KBM-7 (cell line): ENCODE measurements around the gene SGCE.

Source experiments
- DNase-seq: peaks from one replicate; pipeline ENCODE4 v3.0.0-alpha.2; 2015
- in situ Hi-C: fragments of 300-500 bp; cut with MboI; formaldehyde crosslinking; loops from 2 replicates; pipeline ENCODE4 v1.14.3; 2020; ENCODE audit warnings: low sequenced_read_pairs, low pct_unique_long_range_greater_than_20kb, mixed read lengths

Gene SGCE

DNA sequence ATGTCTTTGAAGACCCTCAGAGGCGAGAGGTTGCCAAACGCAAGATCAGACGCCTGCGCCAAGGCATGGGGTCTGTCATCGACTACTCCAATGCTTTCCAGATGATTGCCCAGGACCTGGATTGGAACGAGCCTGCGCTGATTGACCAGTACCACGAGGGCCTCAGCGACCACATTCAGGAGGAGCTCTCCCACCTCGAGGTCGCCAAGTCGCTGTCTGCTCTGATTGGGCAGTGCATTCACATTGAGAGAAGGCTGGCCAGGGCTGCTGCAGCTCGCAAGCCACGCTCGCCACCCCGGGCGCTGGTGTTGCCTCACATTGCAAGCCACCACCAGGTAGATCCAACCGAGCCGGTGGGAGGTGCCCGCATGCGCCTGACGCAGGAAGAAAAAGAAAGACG lies 8.1 kb upstream of the SGCE start:
- DNase-seq: no peak
- in situ Hi-C loops: no loop called here

DNA sequence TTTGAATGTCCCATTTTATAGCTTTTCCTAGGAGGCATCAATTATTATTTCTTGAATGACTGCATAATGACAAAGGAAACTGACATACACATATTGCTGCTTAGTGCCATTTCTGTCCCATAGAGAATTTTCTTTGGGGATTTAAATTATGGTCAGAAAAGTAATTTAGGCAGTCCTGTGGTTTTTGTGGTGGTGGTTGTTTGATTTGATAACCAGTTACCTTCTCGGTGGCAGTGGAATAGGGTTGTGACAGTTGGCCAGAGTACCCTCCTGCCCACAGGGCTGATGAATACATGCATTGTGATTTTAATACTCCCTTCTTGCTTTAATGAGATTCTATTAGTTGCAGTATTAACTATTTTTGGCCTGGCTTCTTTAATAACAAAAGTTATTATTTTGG lies 6.6 kb upstream of the SGCE start:
- in situ Hi-C loops: no loop called here
- DNase-seq: peak; percentile 20

DNA sequence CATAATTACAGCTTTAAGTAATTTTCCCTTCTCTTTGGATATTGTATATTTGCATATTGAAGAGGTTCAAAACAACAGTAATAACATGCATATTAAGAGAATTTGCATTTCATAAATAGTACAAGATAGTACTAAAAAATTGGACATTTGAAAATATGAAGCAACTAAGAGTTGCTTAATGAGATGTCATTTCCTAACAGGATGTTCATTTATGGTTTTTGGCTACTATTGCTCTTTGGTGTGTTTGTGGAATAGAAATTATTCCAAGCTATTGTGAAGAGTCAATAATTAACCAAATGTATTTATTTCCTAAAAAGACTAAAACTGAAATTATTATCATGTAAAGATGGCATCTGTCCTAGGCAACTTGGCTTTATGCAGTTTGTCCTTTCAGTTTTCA lies 4.1 kb upstream of the SGCE start:
- DNase-seq: no peak
- in situ Hi-C loops: no loop called here

DNA sequence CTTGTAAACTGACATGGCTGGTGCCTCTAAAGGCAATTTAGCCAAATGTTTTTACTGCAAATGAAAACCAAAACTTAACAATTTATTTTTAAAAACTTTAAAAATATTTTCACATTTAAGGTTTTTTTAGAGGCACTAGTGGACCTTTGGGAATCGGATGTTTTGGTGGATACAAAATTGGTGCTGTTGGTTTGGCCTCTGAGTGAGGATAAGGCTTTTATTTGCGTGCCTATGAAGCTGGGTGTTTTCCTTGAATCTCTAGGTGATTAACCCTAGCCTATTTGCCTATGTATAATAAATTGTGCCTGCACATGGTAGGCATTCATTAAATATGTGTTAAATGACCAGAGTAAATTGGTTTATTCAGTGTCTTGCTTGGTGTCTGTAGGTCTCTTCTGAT lies 2.9 kb upstream of the SGCE start:
- in situ Hi-C loops: no loop called here
- no peak for DNase-seq

DNA sequence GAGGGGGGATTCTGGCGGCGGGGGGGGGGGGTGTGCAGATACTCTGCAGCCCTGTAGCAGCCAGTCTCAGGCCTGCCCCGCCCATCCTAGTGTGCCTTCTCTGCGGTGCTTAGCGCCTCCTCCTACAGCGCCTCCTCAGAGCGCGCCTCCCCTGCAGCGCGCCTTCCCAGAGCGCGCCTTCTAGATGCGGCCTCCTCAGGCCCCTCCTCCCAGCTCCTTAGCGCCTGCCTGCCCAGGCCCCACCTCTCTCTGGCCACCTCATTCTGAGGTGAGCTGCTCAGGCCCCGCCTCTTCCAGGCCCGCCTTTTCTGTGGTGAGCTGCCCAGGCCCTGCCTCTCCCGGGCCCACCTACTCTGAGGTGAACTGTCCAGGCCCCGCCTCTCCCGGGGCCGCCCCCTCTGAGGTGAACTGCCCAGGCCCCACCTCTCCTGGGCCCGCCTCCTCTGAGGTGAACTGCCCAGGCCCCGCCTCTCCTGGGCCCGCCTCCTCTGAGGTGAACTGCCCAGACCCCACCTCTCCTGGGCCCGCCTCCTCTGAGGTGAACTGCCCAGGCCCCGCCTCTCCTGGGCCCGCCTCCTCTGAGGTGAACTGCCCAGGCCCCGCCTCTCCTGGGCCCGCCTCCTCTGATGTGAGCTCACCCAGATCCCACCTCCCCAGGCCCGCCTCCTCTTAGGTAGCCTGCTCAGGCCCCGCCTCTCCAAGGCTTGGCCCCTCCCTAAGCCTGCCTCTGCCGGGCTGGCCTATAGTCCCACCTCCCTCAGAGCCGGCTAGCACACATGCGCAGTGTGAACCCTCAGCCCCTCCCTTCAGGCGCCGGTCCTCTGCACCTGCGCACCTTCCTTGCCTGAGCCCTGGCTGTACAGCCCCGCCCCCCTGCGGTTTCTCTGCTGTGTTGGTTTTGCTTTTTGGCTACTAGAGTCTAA lies 2.1 kb upstream of the SGCE start:
- in situ Hi-C loops: no loop called here
- peak; percentile 98 for DNase-seq

DNA sequence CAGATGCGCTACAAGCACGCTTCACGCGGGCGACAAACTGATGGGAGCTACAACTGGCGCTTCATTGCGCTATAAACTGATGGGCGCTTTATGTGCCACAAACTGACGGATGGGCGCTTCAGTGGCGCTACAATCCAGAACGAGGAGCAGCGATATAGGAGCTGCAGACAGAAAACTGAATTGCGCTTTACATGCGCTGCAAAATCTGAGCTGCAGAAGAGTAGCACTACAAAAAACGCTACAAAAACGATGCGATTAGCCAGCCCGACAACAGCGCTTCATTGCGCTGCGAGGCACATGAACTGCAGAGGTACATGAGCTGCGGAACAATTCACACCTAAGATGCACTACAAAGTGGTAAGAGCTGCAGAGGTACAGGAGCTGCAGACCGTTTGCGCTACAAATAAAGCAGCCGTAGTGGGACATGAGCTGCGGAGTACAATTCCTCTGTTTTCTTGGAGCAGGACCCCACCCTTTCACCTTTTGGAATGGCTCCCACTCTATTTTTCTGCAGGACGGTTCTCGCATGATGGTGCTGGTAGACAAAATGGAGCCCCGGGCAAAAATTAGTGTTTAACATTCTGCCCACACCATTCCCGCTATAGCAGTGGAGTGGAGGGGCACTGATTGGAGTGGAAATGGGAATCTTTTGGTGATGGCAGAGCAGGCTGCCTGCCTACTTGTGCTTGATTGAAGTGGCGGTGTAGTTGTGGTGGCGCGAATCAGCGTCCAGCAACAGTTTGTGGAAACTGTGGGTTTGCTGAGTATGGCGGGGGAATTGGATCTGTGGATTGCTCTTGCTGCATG lies 1.2 kb upstream of the SGCE start:
- in situ Hi-C loops: no loop called here
- DNase-seq: peak; percentile 55

DNA sequence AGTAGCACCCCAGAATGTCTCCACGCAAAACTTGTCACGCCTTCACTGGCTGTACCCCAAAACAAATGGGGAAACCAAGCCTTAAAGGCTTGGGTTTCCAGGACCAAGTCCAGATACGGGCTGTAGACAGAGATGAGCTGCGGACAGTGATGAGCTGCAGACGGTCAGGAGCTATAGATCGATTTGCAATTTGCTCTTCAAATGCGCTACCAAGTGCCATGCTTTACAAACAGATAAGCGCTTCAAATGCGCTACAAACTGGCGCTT lies 658 bp upstream of the SGCE start:
- no peak for DNase-seq
- in situ Hi-C loops: no loop called here

DNA sequence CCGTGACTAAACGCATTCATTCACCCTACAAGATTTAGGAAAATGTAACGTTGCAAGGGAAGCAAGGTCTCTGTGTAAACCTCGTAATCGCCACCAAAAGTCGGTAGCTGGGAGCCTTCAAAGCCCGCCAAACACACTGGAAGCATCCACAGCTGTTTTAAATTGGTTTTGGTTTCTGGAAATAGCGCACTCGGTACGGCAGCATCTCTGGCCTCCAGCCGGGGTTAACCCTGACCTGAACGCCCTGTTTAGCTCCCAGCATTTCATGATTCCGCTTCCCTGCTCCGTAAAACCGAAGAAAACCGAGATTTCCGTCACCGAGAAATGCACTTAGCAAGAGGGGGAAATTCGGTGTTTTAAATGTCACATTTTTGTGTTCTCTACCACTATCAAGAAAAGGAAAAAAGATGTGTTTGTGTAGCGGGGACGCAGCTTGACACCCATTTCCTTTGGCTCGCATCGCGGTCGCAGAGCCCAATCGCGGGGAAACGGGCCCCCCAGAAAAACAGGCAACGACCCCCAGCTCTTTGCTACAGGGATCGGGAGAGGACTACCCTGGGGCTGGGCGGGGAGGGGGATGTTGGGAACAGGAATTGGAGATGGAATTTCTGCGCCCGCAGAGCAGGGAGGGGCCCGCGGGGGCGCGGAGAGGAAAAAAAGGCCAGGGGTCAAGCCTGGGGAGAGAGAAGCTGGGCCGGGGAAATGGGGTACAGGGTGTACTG lies 646 bp downstream of the SGCE start:
- in situ Hi-C loops: no loop called here
- DNase-seq: peak; percentile 14

DNA sequence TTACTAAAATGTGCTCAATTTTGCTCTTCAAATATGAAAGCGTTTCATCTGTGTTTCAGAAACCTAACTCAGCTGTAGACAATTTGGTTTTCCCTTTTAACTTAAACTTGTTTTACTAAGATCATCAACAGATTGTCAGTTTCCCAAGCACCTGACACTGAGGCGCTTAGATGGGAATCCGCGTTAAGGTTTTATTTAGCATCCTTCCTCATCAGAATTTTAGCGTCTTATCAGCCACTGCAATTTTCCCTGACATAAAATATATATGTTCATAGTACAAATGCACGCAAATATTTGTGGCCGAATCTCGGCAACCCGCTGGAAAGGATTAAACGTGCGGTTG lies 1.2 kb downstream of the SGCE start:
- in situ Hi-C loops: no loop called here
- peak; percentile 5 for DNase-seq

DNA sequence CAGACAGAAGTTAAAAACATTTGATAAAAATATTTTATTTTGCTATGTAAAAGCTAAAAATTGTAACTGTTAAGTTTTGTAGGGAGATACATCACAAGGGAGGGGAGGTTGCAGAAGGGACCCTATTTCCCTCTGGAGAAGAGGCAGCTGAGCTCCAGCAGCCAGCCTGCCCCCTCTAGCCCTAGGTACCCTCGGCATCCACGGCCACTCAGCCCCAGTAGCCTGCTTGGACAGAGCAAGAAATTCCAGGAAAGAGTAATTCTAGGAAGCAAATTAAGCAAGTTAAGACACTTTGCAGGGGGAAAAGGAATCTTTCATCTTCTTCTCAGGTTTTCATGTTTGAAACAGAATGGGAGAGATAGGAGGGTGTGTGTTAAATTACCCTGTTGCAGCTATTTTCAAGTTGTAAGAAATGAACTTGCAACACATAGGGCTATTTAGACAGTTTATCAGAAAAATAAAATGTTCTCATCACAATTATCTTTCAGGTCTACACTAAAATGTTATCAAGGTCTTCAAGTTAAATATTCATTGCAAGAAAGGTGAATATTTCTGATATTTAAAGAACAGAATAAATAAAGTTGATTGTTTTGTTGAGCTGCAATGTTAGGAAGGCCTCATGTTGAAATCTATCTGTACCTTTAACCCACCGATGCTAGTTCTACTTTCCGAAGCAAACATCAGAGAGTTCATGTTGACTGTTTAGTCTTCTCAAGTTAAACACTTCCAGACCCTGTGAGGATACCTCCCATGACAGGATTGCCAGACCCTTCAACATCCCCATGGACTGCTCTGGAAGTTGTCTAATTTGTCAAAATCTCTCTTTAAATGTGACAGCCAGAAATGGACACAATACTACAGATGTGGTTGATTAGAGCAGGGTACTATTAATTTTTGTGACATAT lies 5.5 kb downstream of the SGCE start:
- in situ Hi-C loops: no loop called here
- DNase-seq: no peak

DNA sequence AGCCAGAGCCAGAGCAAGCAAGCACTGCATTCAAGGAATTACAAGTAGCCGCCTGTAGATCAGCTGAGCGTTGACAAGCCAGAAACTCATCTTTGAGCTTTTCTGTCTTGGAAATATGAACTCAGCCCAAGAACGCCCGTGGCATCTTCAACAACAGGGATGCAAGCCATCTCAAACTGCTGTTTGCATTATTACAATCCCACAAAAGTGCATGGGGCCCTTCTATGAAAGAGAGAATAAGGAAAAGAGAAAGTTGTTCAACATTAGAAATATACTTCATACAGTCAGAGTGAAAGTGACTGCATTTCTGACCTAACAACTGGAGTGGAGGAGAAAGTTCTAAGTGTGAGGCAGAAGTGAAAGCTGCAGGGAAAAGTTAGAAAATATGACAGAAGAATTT lies 6.5 kb downstream of the SGCE start:
- DNase-seq: no peak
- in situ Hi-C loops: no loop called here

DNA sequence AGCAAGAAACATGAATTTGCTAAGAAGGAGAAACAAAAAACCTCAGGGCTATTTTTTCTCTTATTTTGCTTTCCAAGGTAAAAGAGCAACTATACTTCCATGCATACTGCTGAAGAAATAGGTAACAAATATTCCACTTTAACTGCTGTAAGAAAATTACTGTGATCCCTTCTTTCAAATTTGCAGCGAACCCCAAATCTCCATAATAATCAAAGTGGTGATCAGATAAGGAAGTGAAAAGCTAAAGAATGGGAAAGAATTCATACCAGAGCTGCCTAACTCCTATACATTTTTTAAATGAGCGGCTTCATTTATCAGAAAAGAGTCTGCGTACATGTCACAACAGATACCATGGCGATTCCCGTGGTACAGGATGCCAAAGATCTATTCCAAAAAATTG lies 7.2 kb downstream of the SGCE start:
- DNase-seq: no peak
- in situ Hi-C loops: no loop called here

DNA sequence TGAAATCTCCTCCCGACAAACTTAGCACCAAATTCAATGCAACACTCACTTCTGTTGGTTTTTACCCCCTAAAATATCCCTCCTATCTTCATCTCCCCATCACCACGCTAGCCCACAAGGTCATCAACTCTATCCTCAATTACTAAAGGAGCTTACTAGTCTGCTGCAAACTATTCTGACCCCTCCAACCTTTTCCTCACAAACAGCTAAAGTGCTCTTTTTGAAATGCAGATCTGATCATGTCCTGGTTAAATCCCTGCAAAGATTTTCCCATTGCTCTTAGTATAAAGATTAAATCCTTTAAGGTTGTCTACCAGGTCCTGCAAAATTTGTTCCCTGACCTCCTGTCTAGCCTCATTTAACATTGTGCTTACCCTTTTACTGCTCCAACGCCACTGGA lies 8.6 kb downstream of the SGCE start:
- in situ Hi-C loops: no loop called here
- DNase-seq: no peak

DNA sequence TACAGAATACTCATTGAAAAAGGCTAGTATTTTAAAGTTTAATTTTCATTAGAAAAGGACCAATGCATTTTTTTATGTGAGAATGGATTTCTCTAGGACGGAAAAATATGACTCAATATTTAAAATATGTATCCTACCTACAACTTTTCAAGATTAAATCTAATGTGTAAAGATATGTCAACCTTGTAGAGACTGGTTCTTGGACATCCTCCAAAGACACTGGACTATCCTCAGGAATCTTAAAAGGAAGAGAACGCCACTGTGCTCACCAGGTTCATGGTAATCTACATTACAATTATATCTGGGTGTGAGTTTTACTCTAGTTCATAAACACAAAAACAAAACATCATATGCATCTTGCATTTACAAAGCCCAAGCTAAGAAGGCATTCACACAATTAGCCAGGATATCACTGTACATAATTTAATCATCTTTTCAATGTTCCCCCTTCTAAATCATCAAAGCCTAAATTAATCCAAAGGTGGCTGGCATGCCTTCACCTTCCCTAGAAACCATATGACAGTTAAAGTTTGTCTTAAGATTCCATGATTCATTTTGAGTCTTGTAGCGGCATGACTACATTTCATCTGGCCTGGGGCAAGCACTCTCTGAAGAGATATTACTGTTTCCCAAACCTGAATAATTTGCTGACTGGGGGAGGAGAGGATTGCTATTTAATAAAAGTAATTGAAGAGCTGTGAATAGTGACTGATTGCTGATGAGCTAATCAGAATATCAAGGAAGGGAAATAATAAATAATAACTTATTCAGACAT lies 12.0 kb downstream of the SGCE start:
- in situ Hi-C loops: no loop called here
- no peak for DNase-seq

DNA sequence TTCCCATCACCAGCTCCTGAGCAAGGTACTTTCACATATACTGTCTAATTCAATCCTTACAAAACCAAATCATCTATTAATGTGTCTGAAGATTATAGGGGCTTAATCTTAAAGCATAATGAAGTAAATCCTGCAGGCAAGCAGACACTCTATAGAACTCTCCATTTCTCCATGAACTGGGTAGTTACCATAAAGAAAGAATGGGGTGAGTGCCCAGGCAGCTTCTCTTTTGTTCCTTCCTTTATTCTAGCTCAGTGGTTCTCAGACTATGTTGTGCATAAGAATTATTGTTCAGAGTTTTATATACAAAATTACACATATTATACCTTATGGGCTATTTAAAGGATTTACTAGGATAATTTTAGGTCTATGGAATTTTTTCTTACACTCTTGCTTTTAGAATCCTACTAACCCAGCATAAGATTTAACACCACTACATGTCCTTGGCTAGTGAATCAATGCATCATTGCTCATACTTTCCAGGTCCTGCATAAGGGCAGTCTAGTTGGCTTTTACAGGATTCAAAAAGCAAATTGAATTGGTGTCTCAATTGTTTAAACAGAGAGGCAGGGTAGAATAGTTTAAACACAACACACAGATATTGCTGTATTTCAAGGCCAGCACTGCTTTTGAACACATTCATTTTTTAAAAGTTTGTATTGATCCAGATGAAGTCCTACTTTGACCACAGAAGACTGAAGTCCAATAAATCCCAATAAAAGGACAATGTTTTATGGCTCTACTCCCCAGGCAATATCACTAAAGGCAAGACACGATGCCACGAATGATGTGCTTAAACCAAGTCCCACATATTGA lies 12.9 kb downstream of the SGCE start:
- in situ Hi-C loops: no loop called here
- DNase-seq: no peak

DNA sequence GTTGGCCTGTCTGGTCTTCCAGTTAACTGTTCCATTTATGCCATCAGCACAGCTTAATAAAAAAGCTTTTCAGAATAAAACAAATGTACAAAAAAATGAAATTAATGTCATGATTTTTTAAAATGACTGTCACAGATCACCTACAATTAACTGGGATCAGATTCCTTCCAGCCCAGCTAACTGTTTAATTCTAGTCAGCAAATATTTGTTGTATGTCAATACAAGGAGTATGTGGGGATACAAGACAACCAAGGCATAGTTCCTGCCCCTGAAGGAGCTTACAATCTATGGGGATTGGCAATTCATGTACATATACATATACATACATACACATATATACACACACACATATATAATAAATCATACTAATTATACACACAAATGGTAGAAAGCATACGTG lies 16.5 kb downstream of the SGCE start:
- in situ Hi-C loops: no loop called here
- no peak for DNase-seq

DNA sequence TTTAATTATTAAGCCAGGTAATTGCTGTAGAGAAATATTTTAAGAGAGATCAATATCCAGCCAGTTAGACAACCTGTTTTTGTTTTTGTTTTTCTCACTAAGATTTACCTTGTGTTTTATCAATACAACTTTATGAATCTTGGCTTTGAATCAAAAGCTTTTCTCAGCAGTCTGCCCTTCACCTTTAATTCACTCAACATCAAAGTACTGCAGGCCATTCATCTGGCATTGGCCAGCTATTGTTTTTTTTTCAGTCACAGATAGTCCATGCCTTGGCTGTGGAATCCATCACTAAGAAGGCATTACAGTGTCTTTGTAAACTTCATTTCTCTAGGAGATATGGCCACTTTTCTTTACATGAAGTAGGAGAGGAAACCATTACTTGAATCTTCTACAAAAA lies 20.2 kb downstream of the SGCE start:
- in situ Hi-C loops: no loop called here
- no peak for DNase-seq

DNA sequence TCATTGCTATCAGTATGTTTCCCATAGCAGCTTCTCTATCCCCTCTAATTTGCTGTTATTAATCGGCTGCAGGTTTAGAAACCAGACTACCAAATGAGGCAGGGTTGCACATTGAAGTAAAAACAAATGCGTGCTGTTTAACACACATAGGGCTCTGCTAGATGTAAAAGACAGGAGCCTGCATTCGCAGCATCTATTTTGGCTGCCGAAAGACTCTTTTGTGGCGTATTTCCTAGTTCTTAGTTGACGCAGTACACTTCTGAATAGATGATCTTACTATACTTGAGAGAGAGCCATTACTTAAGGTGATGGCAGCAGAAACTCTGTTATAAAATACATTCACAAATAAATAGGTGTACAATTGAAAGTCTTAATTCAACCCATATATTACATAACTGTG lies 21.4 kb downstream of the SGCE start:
- in situ Hi-C loops: no loop called here
- no peak for DNase-seq
